GM20431 (cell line): ENCODE measurements around the gene MICALL2.

Experiments used
- in situ Hi-C: fragments of 300-500 bp; cut with MseI, MboI; formaldehyde crosslinking; loops from one replicate; pipeline ENCODE4 v1.15.0; 2020; ENCODE audit warnings: low sequenced_read_pairs; ENCODE audit not compliant: unreplicated experiment

MICALL2 gene

GRCh38 chr7:1421946-1422345 is 37.3 kb downstream of the MICALL2 start:
- in situ Hi-C loops: no loop called here

GRCh38 chr7:1421020-1421790 is 38.1 kb downstream of the MICALL2 start:
- in situ Hi-C loops: no loop called here

GRCh38 chr7:1419688-1420087 is 39.6 kb downstream of the MICALL2 start:
- in situ Hi-C loops: no loop called here

DNA sequence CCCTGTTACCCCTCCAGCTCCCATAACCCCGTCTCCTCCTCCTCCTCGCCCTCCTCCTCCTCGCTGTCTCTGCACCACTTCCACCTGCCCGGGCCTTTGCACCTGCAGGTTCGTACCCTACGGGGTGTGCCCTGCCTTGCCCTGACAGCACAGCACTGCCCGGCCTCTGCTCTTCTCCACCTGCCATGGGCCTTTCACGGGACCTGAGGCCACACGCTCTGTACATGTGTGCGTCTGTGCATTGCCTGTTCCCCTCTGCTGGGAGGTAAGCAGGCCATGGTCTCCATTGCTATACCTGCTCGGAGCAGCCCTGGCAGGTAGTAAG is 40.0 kb downstream of the MICALL2 start:
- in situ Hi-C loops: no loop called here

GRCh38 chr7:1418505-1419309 is 40.6 kb downstream of the MICALL2 start:
- in situ Hi-C loops: no loop called here

DNA sequence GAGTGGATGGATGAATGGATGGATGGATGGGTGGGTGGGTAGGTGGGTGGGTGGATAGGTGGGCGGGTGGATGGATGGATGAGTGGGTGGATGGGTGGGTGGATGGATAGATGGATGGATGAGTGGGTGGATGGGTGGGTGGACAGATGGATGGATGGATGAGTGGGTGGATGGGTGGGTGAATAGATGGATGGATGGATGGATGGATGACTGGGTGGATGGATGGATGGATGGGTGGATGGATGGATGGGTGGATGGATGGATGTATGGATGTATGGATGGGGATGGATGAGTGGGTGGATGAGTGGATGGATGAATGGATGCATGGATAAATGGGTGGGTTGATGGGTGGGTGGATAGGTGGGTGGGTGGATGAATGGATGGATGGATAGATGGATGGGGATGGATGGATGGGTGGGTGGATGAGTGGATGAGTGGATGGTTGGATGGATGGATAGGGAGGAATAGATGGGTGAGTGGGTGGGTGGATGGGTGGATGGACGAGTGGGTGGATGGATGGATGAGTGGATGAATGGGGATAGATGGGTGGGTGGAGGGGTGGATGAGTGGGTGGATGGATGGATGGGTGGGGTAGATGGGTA is 43.8 kb downstream of the MICALL2 start:
- in situ Hi-C loops: no loop called here

DNA sequence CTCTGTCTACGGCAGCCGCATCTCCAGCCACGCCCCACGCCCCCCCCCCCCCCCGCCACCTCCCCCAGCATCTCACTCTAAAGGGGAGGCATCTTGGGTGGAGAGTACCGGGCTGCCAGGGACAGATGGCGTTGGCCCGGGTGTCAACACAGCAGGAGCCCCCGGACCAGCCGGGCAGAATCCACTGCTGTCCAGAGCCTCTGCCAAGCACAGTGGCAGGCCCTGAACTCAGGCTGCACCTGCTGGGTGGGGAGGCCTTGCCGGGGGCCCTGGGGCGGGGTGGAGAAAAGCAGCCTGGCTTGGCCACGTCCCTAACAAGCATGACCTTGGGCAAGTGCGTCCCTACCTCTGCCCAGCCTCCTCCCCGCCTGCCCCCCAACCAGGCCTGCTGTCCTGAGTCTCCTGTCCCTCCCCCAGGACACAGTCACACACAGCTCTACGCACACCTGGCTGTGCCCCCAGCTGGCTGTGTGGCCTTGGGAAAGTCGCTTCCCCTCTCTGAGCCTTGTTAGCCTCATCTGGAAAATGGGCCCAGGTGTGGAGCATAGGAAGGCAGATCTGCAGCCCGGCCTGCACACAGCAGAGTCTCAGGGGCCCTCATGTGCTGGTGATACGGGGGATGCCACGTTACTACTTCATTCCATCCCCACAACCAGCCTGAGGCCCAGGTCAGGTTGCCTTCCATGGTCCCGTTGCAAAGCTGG is 45.2 kb downstream of the MICALL2 start:
- in situ Hi-C loops: no loop called here

DNA sequence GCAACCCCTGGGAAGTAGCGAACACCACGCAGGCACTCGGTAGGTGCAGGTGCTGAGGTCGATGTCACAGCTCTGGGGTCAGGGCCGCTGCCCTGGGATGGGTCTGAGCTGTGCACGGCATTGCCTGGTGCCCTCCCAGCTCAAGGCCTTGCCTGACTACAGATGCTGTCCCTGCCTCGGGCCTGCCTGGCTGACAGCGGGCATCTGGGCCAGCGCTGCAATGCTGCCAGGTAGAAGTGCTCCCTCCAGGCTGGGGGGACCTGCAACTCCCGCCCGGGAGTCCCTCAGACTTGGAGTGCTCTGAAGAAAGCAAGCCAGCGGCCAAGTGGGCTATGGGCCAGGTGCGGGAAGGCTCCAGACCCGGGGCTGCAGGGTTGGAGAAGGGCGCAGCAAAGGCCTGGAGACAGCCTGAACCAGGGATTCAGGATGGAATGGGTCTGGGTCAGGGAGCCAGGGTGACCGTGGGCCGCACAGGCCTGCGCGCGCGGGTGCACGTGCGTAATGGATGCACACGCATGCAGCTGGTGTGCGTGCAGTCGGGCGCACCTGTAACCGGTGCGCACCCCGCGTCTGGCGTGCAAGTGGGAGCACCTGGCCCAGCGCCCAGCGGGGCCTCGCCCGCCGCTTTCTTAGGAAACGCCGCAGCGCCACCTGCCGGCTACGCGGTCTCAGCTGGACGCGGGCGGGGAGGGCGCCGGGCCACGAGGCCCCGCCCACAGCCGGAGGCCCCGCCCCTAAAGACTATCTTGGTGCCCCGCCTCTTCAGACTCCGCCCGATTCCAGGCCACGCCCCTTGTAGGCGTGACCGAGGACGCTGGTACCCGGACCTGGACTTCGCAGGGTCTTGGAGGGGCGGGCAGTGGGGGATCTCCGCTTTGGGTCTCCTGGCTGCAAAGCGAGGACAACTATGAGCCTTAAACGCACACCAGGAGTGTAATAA is 46.7 kb downstream of the MICALL2 start:
- in situ Hi-C loops: no loop called here

DNA sequence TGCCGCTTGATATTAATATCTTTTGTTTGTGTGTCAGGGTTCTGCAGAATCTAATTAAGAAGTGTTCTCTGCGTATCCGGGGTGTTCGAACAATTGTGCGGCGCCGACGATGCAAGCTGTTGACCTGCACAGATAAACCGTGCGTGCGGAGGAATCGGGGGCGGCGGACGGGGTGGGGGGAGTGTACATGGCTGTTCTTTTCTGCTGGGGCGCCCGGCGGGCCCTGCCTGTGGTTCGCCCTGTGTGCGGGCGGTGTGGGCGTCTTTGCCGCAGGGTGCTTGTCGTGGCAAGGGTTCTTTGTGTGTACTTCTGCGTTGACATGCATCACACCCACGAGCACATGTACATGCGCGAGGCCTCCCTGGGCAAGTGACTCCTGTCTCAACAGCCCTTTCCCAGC is 47.9 kb downstream of the MICALL2 start:
- in situ Hi-C loops: no loop called here

DNA sequence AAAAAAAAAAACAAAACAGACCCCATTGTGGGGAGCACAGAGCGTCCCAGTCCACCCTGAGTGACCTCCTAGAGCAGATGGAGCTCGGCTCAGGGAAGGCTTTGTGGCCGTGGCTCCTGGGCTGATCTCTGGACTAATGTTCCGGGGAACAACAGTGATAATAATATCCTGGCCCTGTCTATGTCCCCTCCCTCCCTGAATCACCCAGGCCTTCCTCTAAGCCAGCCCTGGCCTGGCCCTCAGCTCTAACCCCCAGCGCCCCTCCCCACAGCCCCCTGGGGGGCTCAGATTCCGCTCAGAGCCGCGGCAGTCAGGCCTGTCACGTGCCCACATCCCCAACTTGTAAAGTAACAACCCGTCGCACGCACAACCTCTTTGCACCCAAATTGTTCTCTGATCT is 48.3 kb downstream of the MICALL2 start:
- in situ Hi-C loops: no loop called here

DNA sequence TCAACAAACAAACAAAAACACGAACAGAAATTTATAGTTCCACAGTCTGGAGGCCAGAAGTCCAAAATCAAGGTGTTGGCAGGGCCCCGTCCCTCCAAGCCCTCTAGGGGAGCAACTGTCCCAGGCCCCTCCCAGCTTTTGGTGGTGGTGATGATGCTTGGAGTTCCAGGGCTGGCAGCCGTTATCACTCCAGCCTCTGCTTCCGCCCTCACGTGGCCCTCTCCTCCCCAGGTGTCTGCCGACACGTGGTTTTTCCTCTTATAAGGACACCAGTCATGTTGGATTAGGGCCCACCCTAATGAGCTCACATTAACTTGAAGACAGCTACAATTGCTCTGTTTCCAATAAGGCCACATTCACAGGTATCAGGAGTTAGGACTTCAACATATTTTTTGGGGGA is 49.7 kb downstream of the MICALL2 start:
- in situ Hi-C loops: no loop called here

- in situ Hi-C loops: no loop called here
Measured at GRCh38 chr7:1408466-1408865, 50.8 kb downstream of the MICALL2 start.

GRCh38 chr7:1407892-1408291 is 51.4 kb downstream of the MICALL2 start:
- in situ Hi-C loops: no loop called here

GRCh38 chr7:1404898-1405548 is 54.2 kb downstream of the MICALL2 start:
- in situ Hi-C loops: no loop called here

GRCh38 chr7:1404460-1404809 is 54.8 kb downstream of the MICALL2 start:
- in situ Hi-C loops: no loop called here

DNA sequence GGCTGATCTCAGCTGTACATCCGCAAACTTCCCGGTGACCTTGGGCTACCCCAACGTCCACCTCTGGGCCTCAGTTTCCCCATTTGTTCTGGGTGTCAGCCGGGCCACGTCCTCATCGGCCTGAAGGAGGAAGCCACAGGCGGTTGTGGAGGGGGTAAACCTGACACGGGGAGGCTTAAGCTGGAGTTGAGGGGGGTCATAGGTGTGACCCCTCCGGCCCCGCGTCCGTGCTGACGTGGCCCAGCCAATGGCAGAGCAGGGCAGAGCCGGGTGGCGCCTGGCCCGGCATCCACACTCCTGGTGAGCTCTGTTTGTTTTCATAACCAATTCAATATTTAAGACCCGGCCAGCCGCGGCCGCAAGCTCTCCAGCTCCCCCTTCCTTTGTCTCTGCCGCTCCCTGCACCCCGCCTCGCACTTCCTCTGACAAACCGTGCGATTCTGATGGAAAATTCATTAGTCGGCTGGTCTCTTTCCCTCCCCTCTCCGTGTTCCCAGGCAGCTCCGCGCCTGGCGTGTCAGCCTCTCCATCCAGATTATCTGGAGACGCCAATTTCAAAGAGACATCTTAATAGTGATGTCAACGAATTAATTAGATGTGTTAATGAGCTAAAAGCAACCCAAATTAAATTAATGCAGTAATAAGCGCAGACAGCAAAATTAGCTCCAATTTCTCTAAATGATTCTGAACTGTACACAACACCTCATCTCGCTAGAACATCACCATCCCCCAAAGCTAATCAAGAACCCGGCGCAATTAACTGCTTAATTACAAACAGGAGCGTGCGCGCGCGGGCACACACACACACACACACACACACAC is 55.4 kb downstream of the MICALL2 start:
- in situ Hi-C loops: no loop called here

DNA sequence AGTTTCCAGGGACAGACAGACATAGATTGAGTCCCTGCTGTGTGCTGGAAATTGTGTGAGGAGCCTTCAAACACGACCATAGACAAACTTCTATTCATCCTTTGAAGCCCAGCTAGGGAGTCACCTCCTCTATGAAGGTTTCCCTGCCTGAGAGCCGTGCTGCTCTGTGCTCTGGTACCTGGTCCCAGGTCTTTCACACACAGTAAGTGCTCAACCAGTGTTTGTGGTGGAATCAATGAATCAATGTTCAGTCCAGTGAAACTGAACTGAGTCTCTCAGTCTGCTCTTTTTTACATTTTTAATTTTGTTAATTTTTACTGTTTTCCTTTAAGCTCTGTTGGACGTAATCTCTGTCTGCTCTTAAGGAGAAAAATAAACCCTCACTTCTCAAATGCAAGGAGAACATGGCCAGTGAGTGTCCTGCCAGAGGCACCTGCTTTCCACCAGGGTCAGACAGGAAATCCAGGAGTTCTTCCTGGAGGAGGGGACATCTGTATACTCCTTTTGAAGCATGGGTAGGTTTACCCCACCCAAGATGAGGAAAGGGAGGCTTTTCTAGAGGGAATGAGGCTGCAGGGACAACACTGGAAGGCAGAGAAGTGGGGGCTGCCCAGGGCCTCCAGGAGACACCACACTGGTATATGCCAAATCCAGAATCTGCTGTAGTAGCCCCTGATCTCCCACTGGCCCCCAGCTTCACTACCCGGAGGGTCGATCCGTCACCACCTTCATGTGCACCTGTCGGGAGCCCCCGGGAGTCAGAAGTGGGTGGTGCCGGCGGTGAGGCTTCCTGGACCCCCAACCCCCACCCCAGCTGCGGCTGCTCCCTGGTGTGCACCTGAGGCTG is 56.3 kb downstream of the MICALL2 start:
- in situ Hi-C loops: no loop called here
